ENCODE measurements around the gene LRTM1.

Gene LRTM1

GRCh38 chr3:54891540-54891897 lies 36.3 kb downstream of the LRTM1 start:
- TF ChIP-seq EZH2 (IDR thresholded peaks at IDR 0.05; ENCODE audit: borderline replicate concordance, low read depth, low read length, severe bottlenecking) (no peak), CTCF (IDR thresholded peaks at IDR 0.05; ENCODE audit: borderline replicate concordance, extremely low read depth, low read length, poor library complexity, severe bottlenecking) (no peak)
- Histone ChIP-seq H3K79me2 (ENCODE audit: insufficient read depth, low read length) (no peaks in the 10 kb centered on the region), H3K27ac (ENCODE audit: low read length) (no peak overlapping the region), H3K36me3 (ENCODE audit: insufficient read depth, low read length) (no peaks in the 10 kb centered on the region), H4K20me1 (ENCODE audit: insufficient read depth, low read length) (no peaks in the 10 kb centered on the region), H3K4me3 (ENCODE audit: low read depth in 1 of 2, low read length in 2 of 2) (no peak overlapping the region), H3K9me3 (ENCODE audit: insufficient read depth, low read length, severe bottlenecking) (no peaks in the 10 kb centered on the region), H2AFZ (ENCODE audit: low read depth, low read length) (no peak overlapping the region), H3K4me1 (ENCODE audit: insufficient read depth, low read length) (no peaks in the 10 kb centered on the region), H3K4me2 (ENCODE audit: insufficient read depth, low read length) (no peak overlapping the region), H3K27me3 (ENCODE audit: insufficient read depth, low read length, poor library complexity) (no peaks in the 10 kb centered on the region), H3K9ac (ENCODE audit: low read depth, low read length) (no peak overlapping the region)
- DNase-seq (no peak), ATAC-seq (ENCODE audit: insufficient read depth, low read depth) (no peak)

DNA sequence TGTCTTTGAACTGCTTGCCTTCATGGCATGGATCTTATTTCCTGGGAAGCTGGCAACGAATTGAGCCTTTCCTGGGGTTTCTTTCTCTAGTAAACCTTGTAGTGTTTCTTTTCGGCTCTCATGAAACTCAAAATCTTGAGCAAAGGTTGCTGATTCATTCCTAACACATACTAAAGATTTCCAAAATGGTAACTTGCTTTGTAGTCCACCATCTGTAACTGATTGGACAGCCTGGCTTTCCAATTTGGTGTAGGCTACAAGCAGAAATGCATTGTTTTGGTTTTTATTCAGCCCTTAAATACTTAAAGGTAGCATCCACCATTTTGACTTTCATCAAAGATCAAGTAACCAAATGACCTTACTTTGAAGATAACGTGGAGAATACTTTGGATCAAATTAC lies 38.1 kb downstream of the LRTM1 start:
- Histone ChIP-seq H3K9ac (ENCODE audit: low read depth, low read length) (no peak overlapping the region), H3K9me3 (ENCODE audit: insufficient read depth, low read length, severe bottlenecking) (no peaks in the 10 kb centered on the region), H3K27ac (ENCODE audit: low read length) (no peak overlapping the region), H3K4me3 (ENCODE audit: low read depth in 1 of 2, low read length in 2 of 2) (no peak overlapping the region), H3K4me1 (ENCODE audit: insufficient read depth, low read length) (no peaks in the 10 kb centered on the region), H4K20me1 (ENCODE audit: insufficient read depth, low read length) (no peaks in the 10 kb centered on the region), H3K4me2 (ENCODE audit: insufficient read depth, low read length) (no peak overlapping the region), H3K27me3 (ENCODE audit: insufficient read depth, low read length, poor library complexity) (no peaks in the 10 kb centered on the region), H3K36me3 (ENCODE audit: insufficient read depth, low read length) (no peaks in the 10 kb centered on the region), H2AFZ (ENCODE audit: low read depth, low read length) (no peak overlapping the region), H3K79me2 (ENCODE audit: insufficient read depth, low read length) (no peaks in the 10 kb centered on the region)
- TF ChIP-seq CTCF (IDR thresholded peaks at IDR 0.05; ENCODE audit: borderline replicate concordance, extremely low read depth, low read length, poor library complexity, severe bottlenecking): no peak
- no peak for TF ChIP-seq EZH2 (IDR thresholded peaks at IDR 0.05; ENCODE audit: borderline replicate concordance, low read depth, low read length, severe bottlenecking)
- DNase-seq: no peak
- no peak for ATAC-seq (ENCODE audit: insufficient read depth, low read depth)

DNA sequence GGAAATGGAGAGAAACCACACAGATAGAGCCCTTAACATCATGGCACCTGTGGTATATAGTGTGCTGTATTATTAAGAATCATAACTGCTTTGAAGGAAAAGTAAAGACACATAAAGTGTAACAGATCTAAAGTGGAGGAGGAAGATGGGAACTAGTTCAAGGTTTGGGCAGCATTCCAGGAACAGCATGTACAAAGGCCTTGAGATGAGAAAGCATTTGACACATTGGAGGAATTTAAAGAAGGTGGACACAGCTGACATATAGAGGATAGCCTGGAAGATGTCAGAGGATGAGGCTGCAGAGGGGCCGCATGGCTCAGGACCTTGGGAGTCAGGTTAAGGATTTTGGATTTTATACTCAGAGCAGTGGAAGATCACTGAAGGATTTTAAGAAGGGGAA lies 39.0 kb downstream of the LRTM1 start:
- Histone ChIP-seq H2AFZ (ENCODE audit: low read depth, low read length) (no peak overlapping the region), H3K9me3 (ENCODE audit: insufficient read depth, low read length, severe bottlenecking) (no peaks in the 10 kb centered on the region), H3K4me1 (ENCODE audit: insufficient read depth, low read length) (no peaks in the 10 kb centered on the region), H3K4me3 (ENCODE audit: low read depth in 1 of 2, low read length in 2 of 2) (no peak overlapping the region), H3K27me3 (ENCODE audit: insufficient read depth, low read length, poor library complexity) (no peaks in the 10 kb centered on the region), H3K36me3 (ENCODE audit: insufficient read depth, low read length) (no peaks in the 10 kb centered on the region), H4K20me1 (ENCODE audit: insufficient read depth, low read length) (no peaks in the 10 kb centered on the region), H3K27ac (ENCODE audit: low read length) (no peak overlapping the region), H3K79me2 (ENCODE audit: insufficient read depth, low read length) (no peaks in the 10 kb centered on the region), H3K4me2 (ENCODE audit: insufficient read depth, low read length) (no peak overlapping the region), H3K9ac (ENCODE audit: low read depth, low read length) (no peak overlapping the region)
- DNase-seq (no peak), ATAC-seq (ENCODE audit: insufficient read depth, low read depth) (no peak)
- TF ChIP-seq CTCF (IDR thresholded peaks at IDR 0.05; ENCODE audit: borderline replicate concordance, extremely low read depth, low read length, poor library complexity, severe bottlenecking) (no peak), EZH2 (IDR thresholded peaks at IDR 0.05; ENCODE audit: borderline replicate concordance, low read depth, low read length, severe bottlenecking) (no peak)

DNA sequence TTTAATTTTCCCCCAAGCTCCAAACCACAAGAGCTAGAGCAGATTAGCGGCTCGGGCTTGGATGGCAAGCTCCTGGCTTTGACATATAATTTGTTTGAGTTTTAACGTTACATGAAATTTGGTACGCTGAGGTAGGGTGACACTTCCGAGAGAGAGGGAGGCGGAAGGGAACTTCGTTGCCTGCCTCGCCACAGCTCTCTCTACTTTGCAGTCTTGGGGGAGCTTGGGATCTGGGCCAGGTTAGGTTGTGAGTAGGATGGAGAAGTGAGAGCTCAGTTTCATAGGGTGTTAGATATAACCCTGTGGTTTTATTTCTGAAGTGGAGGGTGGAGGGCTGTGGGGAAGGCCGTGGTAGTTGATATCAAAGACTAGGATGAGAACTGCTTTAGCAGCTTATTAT lies 39.7 kb downstream of the LRTM1 start:
- ATAC-seq (ENCODE audit: insufficient read depth, low read depth): no peak

More for the DNA sequence above, 39.7 kb downstream of the LRTM1 start:
- no peaks in the 10 kb centered on the region for H3K9me3 ChIP-seq (ENCODE audit: insufficient read depth, low read length, severe bottlenecking)
- H3K79me2 ChIP-seq (ENCODE audit: insufficient read depth, low read length): no peaks in the 10 kb centered on the region
- no peak overlapping the region for H2AFZ ChIP-seq (ENCODE audit: low read depth, low read length)
- no peaks in the 10 kb centered on the region for H3K27me3 ChIP-seq (ENCODE audit: insufficient read depth, low read length, poor library complexity)
- H4K20me1 ChIP-seq (ENCODE audit: insufficient read depth, low read length): no peaks in the 10 kb centered on the region
- DNase-seq: no peak
- no peak overlapping the region for H3K4me2 ChIP-seq (ENCODE audit: insufficient read depth, low read length)
- no peak for TF ChIP-seq EZH2 (IDR thresholded peaks at IDR 0.05; ENCODE audit: borderline replicate concordance, low read depth, low read length, severe bottlenecking)
- no peak for TF ChIP-seq CTCF (IDR thresholded peaks at IDR 0.05; ENCODE audit: borderline replicate concordance, extremely low read depth, low read length, poor library complexity, severe bottlenecking)
- H3K27ac ChIP-seq (ENCODE audit: low read length): no peak overlapping the region
- no peaks in the 10 kb centered on the region for H3K4me1 ChIP-seq (ENCODE audit: insufficient read depth, low read length)
- no peaks in the 10 kb centered on the region for H3K36me3 ChIP-seq (ENCODE audit: insufficient read depth, low read length)
- no peak overlapping the region for H3K4me3 ChIP-seq (ENCODE audit: low read depth in 1 of 2, low read length in 2 of 2)
- no peak overlapping the region for H3K9ac ChIP-seq (ENCODE audit: low read depth, low read length)
